Breast epithelium (tissue), 4 donors: ENCODE results near the gene RGS12. TPM values are rescaled to one million over a fixed set of nuclear protein-coding genes. Genes with fewer than 3 reads are reported as not detected.

ENCODE experiments used
- DNase-seq, 2 donors: peaks; one replicate each; pipeline ENCODE4 v3.0.0-alpha.2; 2019; ENCODE audit warnings: low spot score in 2 of 2
- H3K27ac ChIP-seq, 2 donors: fragments of 200-600 bp; sonication (generic) in 1 of 2; one replicate each; pipeline ENCODE4 v1.5.1; 2016 to 2019; ENCODE audit warnings: mild to moderate bottlenecking in 1 of 2
- H3K27me3 ChIP-seq, 2 donors: fragments of 200-600 bp; sonication (generic) in 1 of 2; one replicate each; pipeline versions ENCODE4 v1.5.1 to v1.6.0; 2017 to 2019; ENCODE audit warnings: control low read depth in 1 of 2, mild to moderate bottlenecking in 1 of 2
- H3K36me3 ChIP-seq: fragments of 200-600 bp; one replicate; pipeline ENCODE4 v1.5.1; 2019
- H3K4me1 ChIP-seq, 2 donors: fragments of 200-600 bp; sonication (generic); one replicate each; pipeline ENCODE4 v1.5.1; 2016 to 2019; ENCODE audit warnings: control low read depth in 1 of 2
- H3K4me3 ChIP-seq, 3 donors: fragments of 200-600 bp; sonication (generic); 1 replicate in 2 of 3; 2 replicates in 1 of 3; pipeline ENCODE4 v1.5.1; 2016 to 2019; ENCODE audit warnings: mild to moderate bottlenecking in 3 of 3, moderate library complexity in 2 of 3
- H3K9me3 ChIP-seq, 2 donors: fragments of 200-600 bp; sonication (generic) in 1 of 2; one replicate each; pipeline ENCODE4 v1.5.1; 2016 to 2019; ENCODE audit warnings: control low read depth in 1 of 2
- CTCF ChIP-seq, 3 donors: fragments of 450-650 bp; IDR thresholded peaks; one replicate each; pipeline ENCODE4 v1.5.1; 2016 to 2017; ENCODE audit warnings: antibody characterized with exemption in 3 of 3, mild to moderate bottlenecking in 3 of 3, moderate library complexity in 3 of 3
- POLR2A ChIP-seq: fragments of 450-650 bp; IDR thresholded peaks from one replicate; pipeline ENCODE4 v1.6.1; 2016; ENCODE audit warnings: antibody characterized with exemption, mild to moderate bottlenecking, moderate library complexity
- POLR2AphosphoS5 ChIP-seq, 3 donors: sonication (generic); formaldehyde crosslinking; IDR thresholded peaks; one replicate each; pipeline ENCODE4 v1.6.1; 2017; ENCODE audit warnings: antibody characterized with exemption in 3 of 3
- intact Hi-C: fragments of 100-400 bp; cut with DNase I; formaldehyde crosslinking; loops from one replicate; pipeline ENCODE4 v1.15.1; 2023; ENCODE audit warnings: low total_unique reads
- total RNA-seq, 3 donors: library from RNA; depleted of rRNA; stranded (reverse); fragments of >200 nt; gene quantifications; one replicate each; pipeline ENCODE4 v1.1.0, GENCODE V29; 2016

RGS12 gene
- total RNA-seq, 3 donors from 2014 or later: 24.3 to 94.5 (median 29.9) TPM

- Histone ChIP-seq H3K4me1 (peaks cover 12 to 14% of the 10 kb centered on the region in 2 donors), H3K4me3 (no peak overlapping the region), H3K27ac (no peak overlapping the region), H3K9me3 (no peaks in the 10 kb centered on the region), H3K27me3 (peaks cover 0 to 2% of the 10 kb centered on the region in 2 donors), H3K36me3 (no peaks in the 10 kb centered on the region)
- DNase-seq: peak; percentile 15 to 24
- intact Hi-C loops: no loop called here
- TF ChIP-seq CTCF (IDR thresholded peaks at IDR 0.05) (no peak), POLR2AphosphoS5 (IDR thresholded peaks at IDR 0.05) (no peak), POLR2A (no peak)
These were observed 5.4 kb upstream of the RGS12 start for GRCh38 chr4:3287271-3287971.

GRCh38 chr4:3287972-3288570, 4.8 kb upstream of the RGS12 start:
- Histone ChIP-seq H3K27me3 (peaks cover 0 to 2% of the 10 kb centered on the region in 2 donors), H3K4me3 (no peak overlapping the region), H3K36me3 (no peaks in the 10 kb centered on the region), H3K27ac (peak overlapping the region in 1 of 2 donors; percentile 5), H3K4me1 (peaks cover 12 to 14% of the 10 kb centered on the region in 2 donors), H3K9me3 (no peaks in the 10 kb centered on the region)
- DNase-seq: peak in 1 of 2 donors; percentile 48
- TF ChIP-seq CTCF (IDR thresholded peaks at IDR 0.05): no peak
- TF ChIP-seq POLR2A: no peak
- TF ChIP-seq POLR2AphosphoS5 (IDR thresholded peaks at IDR 0.05): no peak
- intact Hi-C loops: loop anchor here (2.0 kb wide), 1 partner anchor 59 kb away; no protein-coding TSS in a partner anchor

- Histone ChIP-seq H3K27me3 (peaks cover 0 to 2% of the 10 kb centered on the region in 2 donors), H3K27ac (no peak overlapping the region), H3K9me3 (no peaks in the 10 kb centered on the region), H3K36me3 (no peaks in the 10 kb centered on the region), H3K4me1 (peaks cover 12 to 14% of the 10 kb centered on the region in 2 donors), H3K4me3 (no peak overlapping the region)
- no peak for TF ChIP-seq CTCF (IDR thresholded peaks at IDR 0.05)
- TF ChIP-seq POLR2A: no peak
- peak; percentile 16 to 48 for DNase-seq
- intact Hi-C loops: loop anchor here (2.0 kb wide), 1 partner anchor 60 kb away; no protein-coding TSS in a partner anchor
These were observed 4.2 kb upstream of the RGS12 start for GRCh38 chr4:3288571-3289094.

DNA sequence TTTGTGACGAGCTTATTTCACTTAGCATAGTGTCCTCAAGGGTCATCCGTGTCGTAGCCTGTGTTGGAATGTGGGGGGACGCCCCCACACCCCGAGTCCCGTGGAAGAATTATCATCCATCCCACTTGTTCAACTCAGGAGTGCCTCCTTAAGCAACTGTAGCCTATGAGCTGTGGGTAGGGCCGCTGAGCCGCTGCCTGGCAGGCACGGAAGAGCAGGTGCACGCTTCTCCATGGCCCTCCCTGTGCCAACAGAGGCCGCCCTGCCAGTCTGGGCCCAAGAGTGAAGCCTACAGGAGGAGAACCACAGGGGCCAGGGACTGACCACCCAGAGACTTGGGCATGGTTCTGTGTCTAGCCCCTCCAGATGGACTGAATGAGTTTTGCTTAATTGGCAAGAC, 2.3 kb upstream of the RGS12 start:
- no peak for TF ChIP-seq POLR2A
- no peak for TF ChIP-seq CTCF (IDR thresholded peaks at IDR 0.05)
- TF ChIP-seq POLR2AphosphoS5 (IDR thresholded peaks at IDR 0.05): no peak
- no peaks in the 10 kb centered on the region for H3K36me3 ChIP-seq
- no peak overlapping the region for H3K4me3 ChIP-seq
- H3K27ac ChIP-seq: no peak overlapping the region
- peak; percentile 16 to 27 for DNase-seq
- H3K4me1 ChIP-seq: peaks cover 10 to 12% of the 10 kb centered on the region in 2 donors
- intact Hi-C loops: no loop called here
- peaks cover 0 to 2% of the 10 kb centered on the region in 2 donors for H3K27me3 ChIP-seq
- no peaks in the 10 kb centered on the region for H3K9me3 ChIP-seq

GRCh38 chr4:3290889-3291321, 1.9 kb upstream of the RGS12 start:
- no peaks in the 10 kb centered on the region for H3K36me3 ChIP-seq
- DNase-seq: peak in 1 of 2 donors; percentile 28
- no peaks in the 10 kb centered on the region for H3K27me3 ChIP-seq
- TF ChIP-seq CTCF (IDR thresholded peaks at IDR 0.05) (no peak), POLR2A (no peak), POLR2AphosphoS5 (IDR thresholded peaks at IDR 0.05) (no peak)
- H3K9me3 ChIP-seq: no peaks in the 10 kb centered on the region
- H3K27ac ChIP-seq: peak overlapping the region; percentile 96
- intact Hi-C loops: no loop called here
- H3K4me3 ChIP-seq: peak overlapping the region in 2 of 3 donors; percentile 78 to 84
- peaks cover 6 to 12% of the 10 kb centered on the region in 2 donors for H3K4me1 ChIP-seq
